T-cell (primary cell): ENCODE measurements around the gene CACNG3. TPM values are rescaled to one million over a fixed set of nuclear protein-coding genes. Genes with fewer than 3 reads are reported as not detected.

Experiments
- ATAC-seq, 4 experiments: fragments of 200-7000 bp in 3 of 4; fragments of 150-1000 bp in 1 of 4; cut with Tn5 transposase; replicated peaks in 1 of 4; 1 replicate in 3 of 4; 2 replicates in 1 of 4; pipeline ENCODE4 v1.10.0; 2021; ENCODE audit warnings: moderate library complexity in 3 of 4, mild to moderate bottlenecking in 2 of 4, moderate number of reproducible peaks in 1 of 4
- CTCF ChIA-PET, 2 donors: fragments of 300-600 bp; sonication (Branson Sonifier 250); formaldehyde crosslinking; loops; one replicate each; lab custom pipeline; 2022; ENCODE audit warnings: antibody characterized with exemption in 2 of 2; lab: Charles Lee
- POLR2A ChIA-PET, 2 donors: fragments of 300-600 bp; sonication (Branson Sonifier 250); formaldehyde crosslinking; loops; one replicate each; lab custom pipeline; 2022; ENCODE audit warnings: antibody characterized with exemption in 2 of 2; lab: Charles Lee
- DNase-seq, 35 experiments: peaks; one replicate each; pipeline versions ENCODE4 v3.0.0 to v3.0.0-alpha.2; 2013 to 2023
- H3K27ac ChIP-seq: one replicate; pipeline ENCODE4 v1.5.1; 2013; ENCODE audit warnings: low read length
- H3K27me3 ChIP-seq, 2 experiments: replicated peaks in 1 of 2; 1 replicate in 1 of 2; 2 replicates in 1 of 2; pipeline versions ENCODE4 v1.6.1 to v1.7.0; 2013; ENCODE audit warnings: low read length in 1 of 2, mixed read lengths in 1 of 2; ENCODE audit not compliant: control insufficient read depth in 2 of 2, insufficient read depth in 2 of 2; ENCODE audit errors: extremely low read depth in 1 of 2
- H3K36me3 ChIP-seq, 2 donors: 1 replicate in 1 of 2; 2 replicates in 1 of 2; pipeline versions ENCODE4 v1.6.1 to v1.7.0; 2013; ENCODE audit warnings: low read length in 1 of 2; ENCODE audit not compliant: control insufficient read depth in 2 of 2, insufficient read depth in 1 of 2; ENCODE audit errors: extremely low read depth in 1 of 2
- H3K4me1 ChIP-seq, 2 experiments: 1 replicate in 1 of 2; 2 replicates in 1 of 2; pipeline versions ENCODE4 v1.6.1 to v1.7.0; 2013; ENCODE audit warnings: low read length in 2 of 2, mixed read lengths in 1 of 2; ENCODE audit not compliant: insufficient read depth in 2 of 2, control insufficient read depth in 1 of 2; ENCODE audit errors: extremely low read depth in 1 of 2
- H3K4me3 ChIP-seq, 2 donors: 1 replicate in 1 of 2; 2 replicates in 1 of 2; pipeline versions ENCODE4 v1.5.1 to v1.7.0; 2013; ENCODE audit warnings: mild to moderate bottlenecking in 2 of 2, low read length in 1 of 2, moderate library complexity in 1 of 2; ENCODE audit not compliant: control insufficient read depth in 1 of 2; ENCODE audit errors: extremely low read depth in 1 of 2
- H3K9me3 ChIP-seq: 2 replicates; pipeline ENCODE4 v1.7.0; 2013
- H3K27ac Mint-ChIP-seq, 2 donors: one replicate each; pipeline ENCODE4 v1.8.0; 2020 to 2021; ENCODE audit warnings: mild to moderate bottlenecking in 2 of 2, mixed read lengths in 2 of 2
- H3K27me3 Mint-ChIP-seq, 2 donors: one replicate each; pipeline ENCODE4 v1.8.0; 2021 to 2022; ENCODE audit warnings: mixed read lengths in 2 of 2
- H3K36me3 Mint-ChIP-seq: one replicate; pipeline ENCODE4 v1.8.0; 2021; ENCODE audit warnings: mixed read lengths
- H3K4me1 Mint-ChIP-seq, 3 donors: one replicate each; pipeline ENCODE4 v1.8.0; 2020 to 2022; ENCODE audit warnings: mixed read lengths in 3 of 3, mild to moderate bottlenecking in 1 of 3
- H3K4me3 Mint-ChIP-seq, 3 donors: one replicate each; pipeline ENCODE4 v1.8.0; 2020 to 2022; ENCODE audit warnings: mild to moderate bottlenecking in 3 of 3, mixed read lengths in 3 of 3, moderate library complexity in 3 of 3
- H3K9me3 Mint-ChIP-seq, 3 donors: one replicate each; pipeline ENCODE4 v1.8.0; 2020 to 2022; ENCODE audit warnings: mixed read lengths in 3 of 3
- WGBS: methylation state at CpG from one replicate; pipeline ENCODE4 v1.1.5; 2013; ENCODE audit warnings: missing lambda C conversion rate; ENCODE audit not compliant: insufficient coverage; 5-methylcytosine and 5-hydroxymethylcytosine counted together
- total RNA-seq, 35 experiments: library from RNA in 6 of 35; stranded (reverse) in 6 of 35; fragments of 120-200 nt in 1 of 35; gene quantifications; one replicate each; pipeline versions ENCODE4 v1.2.1 to v1.2.4 and lab custom pipeline; 2013 to 2026

CACNG3 gene
- total RNA-seq, 5 donors from 2014 or later (not counting 1 experiment from before 2014, with no cell fraction given) = not detected

- Mint-ChIP-seq H3K27me3 (no peaks in the 10 kb centered on the region), H3K27ac (no peak overlapping the region), H3K4me1 (no peaks in the 10 kb centered on the region), H3K4me3 (no peak overlapping the region), H3K36me3 (peaks cover 77% of the 10 kb centered on the region), H3K9me3 (peaks cover 2 to 12% (median 4%) of the 10 kb centered on the region in 3 donors)
- no peak for DNase-seq
- H3K9me3 ChIP-seq = no peaks in the 10 kb centered on the region
- H3K4me1 ChIP-seq = no peaks in the 10 kb centered on the region
- WGBS = no CpG with 5 or more reads among the region's 4 CpGs
- no peaks in the 10 kb centered on the region for H3K27me3 ChIP-seq
- POLR2A ChIA-PET = interaction anchor here in 1 of 2 donors (0.5 kb wide), 1 partner anchor 50 kb away, joined by 5 read pairs; no protein-coding TSS in a partner anchor
- H3K4me3 ChIP-seq = no peak overlapping the region
- H3K36me3 ChIP-seq = peaks cover 0 to 26% of the 10 kb centered on the region in 2 donors
- no peak overlapping the region for H3K27ac ChIP-seq
- CTCF ChIA-PET = no interaction called here
- ATAC-seq = no peak
Observed at GRCh38 chr16:24218299-24218698, 37.8 kb upstream of the CACNG3 start.

GRCh38 chr16:24221219-24221618 is 34.9 kb upstream of the CACNG3 start:
- no peaks in the 10 kb centered on the region for H3K4me1 Mint-ChIP-seq
- H3K27ac ChIP-seq = no peak overlapping the region
- H3K27me3 Mint-ChIP-seq = no peaks in the 10 kb centered on the region
- no CpG with 5 or more reads among the region's 2 CpGs for WGBS
- H3K36me3 Mint-ChIP-seq = peaks cover 57% of the 10 kb centered on the region
- no peak overlapping the region for H3K4me3 Mint-ChIP-seq
- no peak overlapping the region for H3K27ac Mint-ChIP-seq
- peaks cover 6 to 12% (median 6%) of the 10 kb centered on the region in 3 donors for H3K9me3 Mint-ChIP-seq
- DNase-seq (no peak), ATAC-seq (no peak)
- peaks cover 0 to 8% of the 10 kb centered on the region in 2 donors for H3K36me3 ChIP-seq
- H3K27me3 ChIP-seq = no peaks in the 10 kb centered on the region
- ChIA-PET POLR2A (no interaction called here), CTCF (no interaction called here)
- no peaks in the 10 kb centered on the region for H3K4me1 ChIP-seq
- H3K4me3 ChIP-seq = no peak overlapping the region
- no peaks in the 10 kb centered on the region for H3K9me3 ChIP-seq

DNA sequence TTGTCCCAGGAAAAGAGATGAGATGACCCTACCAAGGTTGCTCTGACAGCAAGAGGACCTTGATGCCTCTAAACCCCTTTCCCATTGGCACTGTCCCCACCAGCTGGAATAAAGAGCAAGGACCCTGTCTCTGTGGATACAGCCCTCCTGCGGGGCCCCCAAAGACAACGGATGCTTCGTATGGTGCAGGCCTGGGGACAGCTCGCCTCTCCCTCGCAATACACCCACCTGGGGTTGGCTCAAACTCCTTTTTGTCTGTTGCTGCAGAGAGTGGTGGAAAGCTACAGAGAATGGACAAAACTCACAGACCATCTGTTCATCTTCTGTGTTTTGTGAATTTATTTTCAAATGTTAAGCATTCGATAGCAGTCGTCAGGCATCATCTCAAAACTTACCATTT is 27.6 kb upstream of the CACNG3 start:
- Histone ChIP-seq H3K9me3 (no peaks in the 10 kb centered on the region), H3K27ac (no peak overlapping the region), H3K36me3 (no peaks in the 10 kb centered on the region), H3K4me1 (no peaks in the 10 kb centered on the region), H3K27me3 (no peaks in the 10 kb centered on the region), H3K4me3 (no peak overlapping the region)
- H3K36me3 Mint-ChIP-seq = no peaks in the 10 kb centered on the region
- H3K27me3 Mint-ChIP-seq = peaks cover 8% of the 10 kb centered on the region in 2 donors
- ChIA-PET CTCF (interaction anchor here in 1 of 2 donors (1.2 kb wide), 1 partner anchor 25 kb away, joined by 3 read pairs; no protein-coding TSS in a partner anchor), POLR2A (no interaction called here)
- H3K9me3 Mint-ChIP-seq = peaks cover 0 to 2% (median under 1%) of the 10 kb centered on the region in 3 donors
- H3K4me1 Mint-ChIP-seq = no peaks in the 10 kb centered on the region
- ATAC-seq (no peak), DNase-seq (no peak)
- H3K4me3 Mint-ChIP-seq = no peak overlapping the region
- H3K27ac Mint-ChIP-seq = no peak overlapping the region
- 89% methylated on average over 5 of the region's 7 CpGs for WGBS

GRCh38 chr16:24232936-24233335 is 23.2 kb upstream of the CACNG3 start:
- Mint-ChIP-seq H3K27ac (no peak overlapping the region), H3K36me3 (no peaks in the 10 kb centered on the region), H3K27me3 (peaks cover 16 to 20% of the 10 kb centered on the region in 2 donors), H3K4me3 (no peak overlapping the region), H3K4me1 (no peaks in the 10 kb centered on the region), H3K9me3 (peaks cover 3 to 13% (median 5%) of the 10 kb centered on the region in 3 donors)
- Histone ChIP-seq H3K9me3 (no peaks in the 10 kb centered on the region), H3K36me3 (no peaks in the 10 kb centered on the region), H3K27ac (no peak overlapping the region), H3K27me3 (peaks cover 0 to 3% of the 10 kb centered on the region in 2 experiments), H3K4me1 (no peaks in the 10 kb centered on the region), H3K4me3 (no peak overlapping the region)
- DNase-seq (no peak), ATAC-seq (no peak)
- 100% methylated on average over 1 of the region's 2 CpGs for WGBS
- ChIA-PET POLR2A (no interaction called here), CTCF (no interaction called here)

DNA sequence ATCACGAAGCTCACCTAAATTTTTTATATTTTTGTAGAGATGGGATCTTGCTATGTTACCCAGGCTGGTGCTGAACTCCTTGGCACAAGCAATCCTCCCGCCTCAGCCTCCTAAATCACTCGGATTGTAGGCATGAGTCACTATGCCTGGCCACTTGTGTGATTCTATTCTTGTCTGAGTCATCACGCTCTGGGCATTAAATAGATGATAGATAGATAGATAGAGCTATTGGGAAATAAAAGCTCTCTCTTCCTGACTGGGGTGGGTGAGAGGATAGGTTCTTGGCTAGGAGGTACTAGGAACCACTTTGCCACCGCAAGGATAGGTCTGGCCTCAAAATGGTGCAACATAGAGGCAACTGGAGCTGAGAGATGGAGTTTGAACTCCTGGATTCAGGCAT is 21.4 kb upstream of the CACNG3 start:
- CTCF ChIA-PET = no interaction called here
- no peaks in the 10 kb centered on the region for H3K4me1 Mint-ChIP-seq

DNA sequence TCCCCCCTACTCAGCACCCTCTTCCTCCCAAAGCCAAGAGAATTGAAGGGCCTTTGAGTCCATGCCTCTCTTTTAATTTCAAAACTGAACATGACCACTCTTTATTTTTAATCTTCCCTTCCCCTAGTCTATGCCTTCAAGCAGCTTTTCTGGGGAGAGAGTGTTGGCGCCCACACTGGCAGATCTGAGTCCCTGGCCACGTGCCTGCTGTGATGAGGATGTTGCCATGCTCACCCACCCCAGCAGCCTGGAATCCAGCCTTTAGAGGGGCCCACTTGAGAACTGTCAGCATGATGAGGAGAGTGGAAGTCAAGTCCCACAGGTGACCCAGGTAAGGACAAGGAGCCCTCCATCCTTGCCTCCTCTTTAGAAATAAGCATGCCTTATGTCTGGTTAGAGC is 20.3 kb upstream of the CACNG3 start:
- POLR2A ChIA-PET = no interaction called here
- no CpG with 5 or more reads among the region's 2 CpGs for WGBS
- H3K4me3 ChIP-seq = no peak overlapping the region
- Mint-ChIP-seq H3K27ac (no peak overlapping the region), H3K27me3 (peaks cover 14 to 24% of the 10 kb centered on the region in 2 donors), H3K36me3 (no peaks in the 10 kb centered on the region), H3K9me3 (peaks cover 11 to 26% (median 19%) of the 10 kb centered on the region in 3 donors), H3K4me3 (no peak overlapping the region), H3K4me1 (no peaks in the 10 kb centered on the region)
- H3K27me3 ChIP-seq = peaks cover 0 to 3% of the 10 kb centered on the region in 2 experiments
- H3K36me3 ChIP-seq = no peaks in the 10 kb centered on the region
- no peaks in the 10 kb centered on the region for H3K4me1 ChIP-seq
- CTCF ChIA-PET = no interaction called here
- no peak for ATAC-seq
- no peaks in the 10 kb centered on the region for H3K9me3 ChIP-seq
- no peak overlapping the region for H3K27ac ChIP-seq
- DNase-seq = no peak

More for the DNA sequence above, 21.4 kb upstream of the CACNG3 start:
- Mint-ChIP-seq H3K36me3 (no peaks in the 10 kb centered on the region), H3K27me3 (peaks cover 18 to 20% of the 10 kb centered on the region in 2 donors), H3K27ac (no peak overlapping the region), H3K9me3 (peaks cover 11 to 26% (median 17%) of the 10 kb centered on the region in 3 donors), H3K4me3 (no peak overlapping the region)
- Histone ChIP-seq H3K27ac (no peak overlapping the region), H3K9me3 (no peaks in the 10 kb centered on the region), H3K27me3 (peaks cover 0 to 3% of the 10 kb centered on the region in 2 experiments), H3K4me3 (no peak overlapping the region), H3K4me1 (no peaks in the 10 kb centered on the region), H3K36me3 (no peaks in the 10 kb centered on the region)
- DNase-seq = no peak
- no peak for ATAC-seq
- POLR2A ChIA-PET = no interaction called here
- 77% methylated on average over 4 of the region's 5 CpGs for WGBS
